Body of pancreas (tissue), 4 donors: Measurements from ENCODE around the gene DYRK1B.

Source experiments
- POLR2A ChIP-seq, 3 donors: fragments of 450-650 bp; IDR thresholded peaks; one replicate each; pipeline ENCODE4 v1.6.1; 2016; ENCODE audit warnings: antibody characterized with exemption in 3 of 3, mild to moderate bottlenecking in 2 of 3
- TF ChIP-seq, protein P1 (sequence below), 7 experiments: fragments of 450-650 bp in 4 of 7; fragments of 200-600 bp in 3 of 7; sonication (generic) in 3 of 7; IDR thresholded peaks; one replicate each; pipeline ENCODE4 v1.5.1; 2016 to 2019; ENCODE audit warnings: antibody characterized with exemption in 7 of 7

DNA sequence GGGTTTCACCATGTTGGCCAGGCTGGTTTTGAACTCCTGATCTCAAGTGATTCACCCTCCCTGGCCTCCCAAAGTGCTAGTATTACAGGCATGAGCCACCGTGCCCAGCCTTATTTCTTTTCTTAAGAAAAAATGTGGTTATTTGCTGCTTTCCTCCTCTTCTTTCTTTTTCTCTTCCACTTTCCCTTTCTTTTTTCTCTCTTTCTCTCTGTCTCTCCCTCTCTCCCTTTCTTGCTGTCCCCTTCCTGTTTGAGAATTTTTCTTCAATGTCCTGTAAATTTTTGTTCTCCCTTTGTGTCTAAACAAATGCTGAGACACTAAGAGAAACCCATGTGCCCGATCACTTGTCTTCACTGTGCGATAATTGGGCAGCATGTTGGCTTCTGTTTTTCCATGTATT is 53.1 kb downstream of the DYRK1B start:
- TF ChIP-seq, protein P1, sequence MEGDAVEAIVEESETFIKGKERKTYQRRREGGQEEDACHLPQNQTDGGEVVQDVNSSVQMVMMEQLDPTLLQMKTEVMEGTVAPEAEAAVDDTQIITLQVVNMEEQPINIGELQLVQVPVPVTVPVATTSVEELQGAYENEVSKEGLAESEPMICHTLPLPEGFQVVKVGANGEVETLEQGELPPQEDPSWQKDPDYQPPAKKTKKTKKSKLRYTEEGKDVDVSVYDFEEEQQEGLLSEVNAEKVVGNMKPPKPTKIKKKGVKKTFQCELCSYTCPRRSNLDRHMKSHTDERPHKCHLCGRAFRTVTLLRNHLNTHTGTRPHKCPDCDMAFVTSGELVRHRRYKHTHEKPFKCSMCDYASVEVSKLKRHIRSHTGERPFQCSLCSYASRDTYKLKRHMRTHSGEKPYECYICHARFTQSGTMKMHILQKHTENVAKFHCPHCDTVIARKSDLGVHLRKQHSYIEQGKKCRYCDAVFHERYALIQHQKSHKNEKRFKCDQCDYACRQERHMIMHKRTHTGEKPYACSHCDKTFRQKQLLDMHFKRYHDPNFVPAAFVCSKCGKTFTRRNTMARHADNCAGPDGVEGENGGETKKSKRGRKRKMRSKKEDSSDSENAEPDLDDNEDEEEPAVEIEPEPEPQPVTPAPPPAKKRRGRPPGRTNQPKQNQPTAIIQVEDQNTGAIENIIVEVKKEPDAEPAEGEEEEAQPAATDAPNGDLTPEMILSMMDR (IDR thresholded peaks at IDR 0.05) = no peak
- no peak for TF ChIP-seq POLR2A (IDR thresholded peaks at IDR 0.05)
